Lower leg skin (tissue), 3 donors: ENCODE data around the gene SLC13A3.

Experiments
- POLR2A ChIP-seq, 2 donors: fragments of 450-650 bp; IDR thresholded peaks; one replicate each; pipeline ENCODE4 v1.6.1; 2016 to 2017; ENCODE audit warnings: antibody characterized with exemption in 2 of 2, mild to moderate bottlenecking in 1 of 2, moderate library complexity in 1 of 2
- TF ChIP-seq, protein P1 (sequence below), 3 donors: fragments of 450-650 bp; IDR thresholded peaks; one replicate each; pipeline ENCODE4 v1.5.1; 2016; ENCODE audit warnings: antibody characterized with exemption in 3 of 3, mild to moderate bottlenecking in 3 of 3, moderate library complexity in 2 of 3

DNA sequence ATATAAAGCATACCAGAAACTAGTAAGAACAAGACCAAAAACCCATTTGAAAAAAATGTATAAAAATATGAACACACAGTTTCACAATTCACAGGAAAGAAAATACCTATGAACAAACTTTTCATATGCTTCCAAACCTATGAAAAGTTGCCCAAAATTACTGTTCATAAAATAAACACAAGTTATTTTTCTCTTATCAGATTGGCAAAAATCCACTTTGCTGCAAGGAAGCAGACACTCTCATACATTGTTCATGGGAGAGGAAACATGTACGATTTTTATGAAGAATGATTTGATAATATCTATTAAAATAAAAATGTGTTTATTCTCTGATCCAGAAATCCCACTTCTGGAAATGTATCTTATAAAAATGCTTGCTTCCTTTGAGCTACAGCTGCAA is 60.8 kb downstream of the SLC13A3 start:
- TF ChIP-seq, protein P1, sequence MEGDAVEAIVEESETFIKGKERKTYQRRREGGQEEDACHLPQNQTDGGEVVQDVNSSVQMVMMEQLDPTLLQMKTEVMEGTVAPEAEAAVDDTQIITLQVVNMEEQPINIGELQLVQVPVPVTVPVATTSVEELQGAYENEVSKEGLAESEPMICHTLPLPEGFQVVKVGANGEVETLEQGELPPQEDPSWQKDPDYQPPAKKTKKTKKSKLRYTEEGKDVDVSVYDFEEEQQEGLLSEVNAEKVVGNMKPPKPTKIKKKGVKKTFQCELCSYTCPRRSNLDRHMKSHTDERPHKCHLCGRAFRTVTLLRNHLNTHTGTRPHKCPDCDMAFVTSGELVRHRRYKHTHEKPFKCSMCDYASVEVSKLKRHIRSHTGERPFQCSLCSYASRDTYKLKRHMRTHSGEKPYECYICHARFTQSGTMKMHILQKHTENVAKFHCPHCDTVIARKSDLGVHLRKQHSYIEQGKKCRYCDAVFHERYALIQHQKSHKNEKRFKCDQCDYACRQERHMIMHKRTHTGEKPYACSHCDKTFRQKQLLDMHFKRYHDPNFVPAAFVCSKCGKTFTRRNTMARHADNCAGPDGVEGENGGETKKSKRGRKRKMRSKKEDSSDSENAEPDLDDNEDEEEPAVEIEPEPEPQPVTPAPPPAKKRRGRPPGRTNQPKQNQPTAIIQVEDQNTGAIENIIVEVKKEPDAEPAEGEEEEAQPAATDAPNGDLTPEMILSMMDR (IDR thresholded peaks at IDR 0.05), result no peak
- TF ChIP-seq POLR2A (IDR thresholded peaks at IDR 0.05), result no peak
